Measurements from ENCODE around the gene MALRD1.

- no peak for TF ChIP-seq CTCF (IDR thresholded peaks at IDR 0.05; ENCODE audit: low read depth, low read length)
- TF ChIP-seq EZH2phosphoT487 (IDR thresholded peaks at IDR 0.05; ENCODE audit: low read depth), result no peak
Measured at GRCh38 chr10:19195698-19196097, 147.1 kb downstream of the MALRD1 start.

Data from OCI-LY3 (cell line).